K562 (cell line): ENCODE data around the gene EAF1. TPM values are rescaled to one million over a fixed set of nuclear protein-coding genes. Genes with fewer than 3 reads are reported as not detected.

Experiments
- ATAC-seq: fragments of 200-7000 bp; cut with Tn5 transposase; 3 replicates; pipeline ENCODE4 v1.9.1; 2020; ENCODE audit warnings: moderate library complexity
- BruUV-seq: library from RNA; stranded (reverse); fragments of 400-500 nt; replicated peaks from 2 replicates; lab custom pipeline; 2021; lab: Mats Ljungman, UMichigan
- CTCF ChIA-PET: fragments of 300-600 bp; formaldehyde crosslinking; extraction: SDS; loops from one replicate; lab custom pipeline; 2021; ENCODE audit warnings: low intra/inter-chr PET ratio; lab: Yijun Ruan, JAX
- POLR2A ChIA-PET: fragments of 300-600, 350-650 bp; sonication (Branson Sonifier 250); formaldehyde crosslinking; extraction: SDS; loops from one replicate; lab custom pipeline; 2021; ENCODE audit warnings: antibody characterized with exemption, inconsistent platforms; lab: Yijun Ruan, JAX
- DNase-seq, 4 experiments: peaks; one replicate each; pipeline versions ENCODE4 v3.0.0 to v3.0.0-alpha.2; 2011 to 2018; ENCODE audit warnings: low spot score in 3 of 4, mixed read lengths in 3 of 4; ENCODE audit errors: extremely low read depth in 1 of 4
- FAIRE-seq: peaks from 2 replicates; lab custom pipeline; 2011; peaks lifted over from hg19 to GRCh38; lab: Jason Lieb, UNC
- H2AFZ ChIP-seq: 2 replicates; pipeline ENCODE4 v1.6.0; 2011; ENCODE audit warnings: low read depth, low read length, control low read depth, inconsistent platforms
- H3K27ac ChIP-seq: fragments of 200-600 bp; 3 replicates; pipeline ENCODE4 v1.8.0; 2011; ENCODE audit warnings: low read depth, mild to moderate bottlenecking, control low read depth, inconsistent platforms, low read length, moderate library complexity, mixed read lengths; ENCODE audit errors: extremely low read depth
- H3K27me3 ChIP-seq, 2 experiments: fragments of 300-600 bp in 1 of 2; 2 replicates in 1 of 2; 3 replicates in 1 of 2; pipeline versions ENCODE4 v1.6.0 to v1.8.0; 2011; ENCODE audit warnings: inconsistent platforms in 2 of 2, low read length in 2 of 2, mild to moderate bottlenecking in 1 of 2, mixed read lengths in 1 of 2, moderate library complexity in 1 of 2; ENCODE audit not compliant: control insufficient read depth in 2 of 2, insufficient read depth in 2 of 2
- H3K36me3 ChIP-seq: fragments of 300-600 bp; 3 replicates; pipeline ENCODE4 v1.8.0; 2011; ENCODE audit warnings: mild to moderate bottlenecking, low read length, inconsistent platforms; ENCODE audit not compliant: control insufficient read depth, insufficient read depth
- H3K4me1 ChIP-seq, 2 experiments: fragments of 200-600 bp in 1 of 2; replicated peaks in 1 of 2; 2 replicates in 1 of 2; 3 replicates in 1 of 2; pipeline versions ENCODE4 v1.5.1 to v1.8.0; 2011; ENCODE audit warnings: inconsistent platforms in 2 of 2, low read length in 2 of 2, mild to moderate bottlenecking in 1 of 2, mixed read lengths in 1 of 2, moderate library complexity in 1 of 2; ENCODE audit not compliant: control insufficient read depth in 2 of 2, insufficient read depth in 2 of 2
- H3K4me2 ChIP-seq: 2 replicates; pipeline ENCODE4 v1.6.1; 2011; ENCODE audit warnings: low read length, control low read depth, inconsistent platforms, mixed read lengths; ENCODE audit not compliant: insufficient read depth
- H3K4me3 ChIP-seq: fragments of 200-600 bp; sonication (generic), shearing (Covaris generic); 2 replicates; pipeline ENCODE4 v1.5.1; 2016; ENCODE audit warnings: control low read depth, inconsistent platforms
- H3K79me2 ChIP-seq: fragments of 200-600 bp; 3 replicates; pipeline ENCODE4 v1.8.0; 2011; ENCODE audit warnings: low read length, inconsistent platforms; ENCODE audit not compliant: control insufficient read depth, insufficient read depth
- H3K9ac ChIP-seq, 2 experiments: 2 replicates each; pipeline versions ENCODE4 v1.6.0 to v1.6.1; 2011; ENCODE audit warnings: low read depth in 2 of 2, low read length in 2 of 2, control low read depth in 1 of 2, inconsistent platforms in 1 of 2, mild to moderate bottlenecking in 1 of 2, mixed read lengths in 1 of 2; ENCODE audit not compliant: insufficient read depth in 1 of 2
- H3K9me1 ChIP-seq: one replicate; pipeline ENCODE4 v1.6.0; 2011; ENCODE audit warnings: inconsistent platforms, mild to moderate bottlenecking, low read length, moderate library complexity; ENCODE audit not compliant: control insufficient read depth, insufficient read depth
- H3K9me3 ChIP-seq: replicated peaks from 2 replicates; pipeline ENCODE4 v1.5.1; 2011; ENCODE audit warnings: low read depth, low read length, inconsistent platforms; ENCODE audit not compliant: control insufficient read depth, insufficient read depth
- H4K20me1 ChIP-seq: replicated peaks from 2 replicates; pipeline ENCODE4 v1.6.1; 2011; ENCODE audit warnings: low read length, inconsistent platforms, mixed read lengths; ENCODE audit not compliant: control insufficient read depth, insufficient read depth
- CBX8 ChIP-seq: fragments of 200-600 bp; sonication (generic); IDR thresholded peaks from 2 replicates; pipeline ENCODE4 v1.6.1; 2012; ENCODE audit warnings: borderline replicate concordance, mixed run types, low read depth, mild to moderate bottlenecking, moderate library complexity, mixed read lengths, low read length, control low read depth, inconsistent platforms; ENCODE audit not compliant: poor library complexity, severe bottlenecking; ENCODE audit errors: extremely low read depth
- HNRNPUL1 ChIP-seq: fragments of 200-400 bp; formaldehyde crosslinking; IDR thresholded peaks from 2 replicates; pipeline ENCODE4 v1.6.1; 2017; ENCODE audit warnings: low read length
- JUND ChIP-seq, 2 experiments: IDR thresholded peaks; 2 replicates in 1 of 2; 3 replicates in 1 of 2; pipeline ENCODE4 v1.6.1; 2011; ENCODE audit warnings: borderline replicate concordance in 2 of 2, low read depth in 2 of 2, low read length in 2 of 2, improper control_type of control experiment in 1 of 2, missing biosample characterization in 1 of 2, missing genetic modification characterization in 1 of 2, missing genetic modification reagents in 1 of 2
- KLF10 ChIP-seq: fragments of 250-450 bp; sonication (Bioruptor Pico); IDR thresholded peaks from 2 replicates; pipeline ENCODE4 v1.6.1; 2021; ENCODE audit warnings: matching md5 sums
- L3MBTL2 ChIP-seq: fragments of 450-650 bp; IDR thresholded peaks from 2 replicates; pipeline ENCODE4 v1.6.1; 2016; ENCODE audit warnings: mild to moderate bottlenecking, moderate library complexity
- LARP7 ChIP-seq: fragments of 450-650 bp; IDR thresholded peaks from 2 replicates; pipeline ENCODE4 v1.6.1; 2016
- MTF1 ChIP-seq: fragments of 250-450 bp; sonication (Bioruptor Pico); IDR thresholded peaks from 2 replicates; pipeline ENCODE4 v1.9.0; 2021; ENCODE audit warnings: moderate library complexity, mild to moderate bottlenecking, inconsistent platforms, borderline replicate concordance
- MYNN ChIP-seq, 2 experiments: sonication (generic); formaldehyde crosslinking in 1 of 2; IDR thresholded peaks; 2 replicates each; pipeline versions ENCODE4 v1.5.0 to v1.6.1; 2016 to 2020; ENCODE audit warnings: antibody characterized with exemption in 1 of 2, missing genetic modification reagents in 1 of 2
- PCBP2 ChIP-seq: fragments of 200-400 bp; formaldehyde crosslinking; IDR thresholded peaks from 2 replicates; pipeline ENCODE4 v1.6.1; 2018; ENCODE audit warnings: low read length, low read depth, mild to moderate bottlenecking, moderate library complexity; ENCODE audit not compliant: poor library complexity, severe bottlenecking
- SMAD2 ChIP-seq: fragments of 150-350 bp; IDR thresholded peaks from 2 replicates; pipeline ENCODE4 v1.6.1; 2014; ENCODE audit warnings: low read depth, mild to moderate bottlenecking, low read length
- TCF7L2 ChIP-seq: fragments of 150-350 bp; IDR thresholded peaks from 2 replicates; pipeline ENCODE4 v1.6.1; 2016; ENCODE audit warnings: low read depth, mild to moderate bottlenecking, low read length, moderate library complexity
- ZBTB9 ChIP-seq: fragments of 450-650 bp; formaldehyde crosslinking; IDR thresholded peaks from 2 replicates; pipeline ENCODE4 v1.4.0; 2020; ENCODE audit warnings: mild to moderate bottlenecking, moderate library complexity
- ZC3H11A ChIP-seq: IDR thresholded peaks from 2 replicates; pipeline ENCODE4 v1.6.1; 2012; ENCODE audit warnings: low read depth, low read length, improper control_type of control experiment
- ZNF184 ChIP-seq: sonication (generic); formaldehyde crosslinking; IDR thresholded peaks from 2 replicates; pipeline ENCODE4 v1.5.0; 2020; ENCODE audit warnings: missing genetic modification reagents
- ZNF197 ChIP-seq: fragments of 200-800 bp; sonication (Bioruptor generic); IDR thresholded peaks from 2 replicates; pipeline ENCODE4 v1.6.1; 2016; ENCODE audit warnings: low read depth, missing genetic modification characterization, missing compliant biosample characterization
- ZNF79 ChIP-seq: fragments of 250-450 bp; sonication (Bioruptor Pico); IDR thresholded peaks from 2 replicates; pipeline ENCODE4 v1.4.0; 2020; ENCODE audit warnings: low read depth, mild to moderate bottlenecking, moderate library complexity
- WGBS: fragments of 100-300 bp; shearing (Covaris generic); methylation state at CpG from one replicate; pipeline ENCODE4 v1.1.6; 2016; ENCODE audit warnings: low coverage, mixed read lengths; ENCODE audit not compliant: insufficient coverage; ENCODE audit errors: missing lambda C conversion rate; 5-methylcytosine and 5-hydroxymethylcytosine counted together
- in situ Hi-C: fragments of 300-500 bp; cut with MboI; formaldehyde crosslinking; loops from 4 replicates; pipeline ENCODE4 v1.15.0; 2018; ENCODE audit warnings: inconsistent platforms, mixed read lengths
- intact Hi-C: fragments of 100-400 bp; cut with micrococcal nuclease; formaldehyde crosslinking; loops from 2 replicates; pipeline ENCODE4 v1.14.2; 2022
- polyA plus RNA-seq, 8 experiments: library from polyadenylated mRNA; depleted of rRNA in 4 of 8; stranded (reverse) in 5 of 8; unstranded in 3 of 8; fragments of >200 nt; fragmentation: Nextera tagmentation in 2 of 8; fragmentation: Illumina TruSeq in 1 of 8; extraction: Ambion mirVana in 2 of 8; extraction: Trizol in 1 of 8; gene quantifications; 2 replicates each; pipeline versions ENCODE4 v1.2.1 to v1.2.3, GENCODE V29; 2011 to 2014; ENCODE audit warnings: inconsistent platforms in 1 of 8, missing spikeins in 1 of 8
- total RNA-seq, 7 experiments: library from RNA; depleted of rRNA in 6 of 7; stranded (reverse); fragments of >200 nt in 6 of 7; fragmentation: Illumina TruSeq in 2 of 7; extraction: Trizol in 2 of 7; gene quantifications; 2 replicates each; pipeline versions ENCODE4 v1.2.1 to v1.2.3, GENCODE V29; 2011 to 2021; ENCODE audit warnings: low replicate concordance in 1 of 7

The EAF1 gene
- total and polyA plus RNA-seq, 9 of the 15 experiments (the other 6 are each of a cell fraction or from before 2014, with no cell fraction given), result 7.0 to 26.8 (median 20.4) TPM

- Histone ChIP-seq H3K9ac (no peak overlapping the region), H3K4me1 (no peaks in the 10 kb centered on the region), H3K27me3 (no peaks in the 10 kb centered on the region), H2AFZ (no peak overlapping the region), H3K4me2 (no peak overlapping the region), H3K27ac (no peak overlapping the region), H3K79me2 (no peaks in the 10 kb centered on the region), H3K9me3 (no peaks in the 10 kb centered on the region), H3K9me1 (no peaks in the 10 kb centered on the region), H3K4me3 (no peak overlapping the region), H3K36me3 (peaks cover 61% of the 10 kb centered on the region), H4K20me1 (no peaks in the 10 kb centered on the region)
- 72% methylated on average over 4 of the region's 4 CpGs for WGBS
- BruUV-seq, result no TSS peak
- DNase-seq (no peak), ATAC-seq (no peak), FAIRE-seq (no peak)
- CTCF ChIA-PET, result no interaction called here
- POLR2A ChIA-PET, result interaction anchor here (0.5 to 1.4 kb wide), 2 partner anchors 10 to 29 kb away, joined by 3 read pairs; no protein-coding TSS in a partner anchor
- no peak for TF ChIP-seq ZNF197
- TF ChIP-seq HNRNPUL1, result no peak
- TF ChIP-seq KLF10, result no peak
- TF ChIP-seq ZBTB9 (CRISPR knock-in tag), result no peak
- TF ChIP-seq CBX8, result no peak
- no peak for TF ChIP-seq SMAD2
- no peak for TF ChIP-seq PCBP2
- TF ChIP-seq LARP7, result no peak
- TF ChIP-seq ZC3H11A, result no peak
- no peak for TF ChIP-seq L3MBTL2
- TF ChIP-seq JUND (IDR thresholded peaks at IDR 0.05; ENCODE audit: borderline replicate concordance, low read depth, low read length), result no peak
- TF ChIP-seq JUND (tag; IDR thresholded peaks at IDR 0.05; ENCODE audit: borderline replicate concordance, low read depth, low read length), result no peak
- no peak for TF ChIP-seq MYNN (IDR thresholded peaks at IDR 0.05)
- no peak for TF ChIP-seq MYNN (CRISPR knock-in tag; IDR thresholded peaks at IDR 0.05)
- no peak for TF ChIP-seq TCF7L2
- TF ChIP-seq ZNF184, result no peak
- TF ChIP-seq MTF1 (CRISPR knock-in tag), result no peak
- TF ChIP-seq ZNF79 (CRISPR knock-in tag), result no peak
- in situ Hi-C loops, result no loop called here
- intact Hi-C loops, result no loop called here
Observed at GRCh38 chr3:15440891-15441290, 13.5 kb downstream of the EAF1 start.
